ENCODE data around the gene OR2A14.
"Not testable (repeated sequence)": the region's sequence is repeated elsewhere in the genome, so short reads cannot be mapped to it uniquely, and the experiment has no call there.

The OR2A14 gene

GRCh38 chr7:144110272-144110671 is 12.7 kb upstream of the OR2A14 start:
- no peaks in the 10 kb centered on the region for H3K27me3 ChIP-seq
- TF ChIP-seq CTCF (IDR thresholded peaks at IDR 0.05): no peak
- H3K9me3 ChIP-seq: no peaks in the 10 kb centered on the region

GRCh38 chr7:144113651-144114050 is 9.3 kb upstream of the OR2A14 start:
- Histone ChIP-seq H3K4me3 (no peak overlapping the region), H3K27me3 (no peaks in the 10 kb centered on the region), H3K27ac (no peak overlapping the region), H3K4me1 (no peaks in the 10 kb centered on the region), H3K9me3 (no peaks in the 10 kb centered on the region), H3K36me3 (no peaks in the 10 kb centered on the region)
- no peak for DNase-seq
- intact Hi-C loops (cut with DNase I; ENCODE audit: low total_unique reads): no loop called here
- TF ChIP-seq CTCF (IDR thresholded peaks at IDR 0.05): no peak

More at GRCh38 chr7:144110272-144110671, 12.7 kb upstream of the OR2A14 start:
- no peaks in the 10 kb centered on the region for H3K36me3 ChIP-seq
- DNase-seq: no peak
- H3K4me3 ChIP-seq: no peak overlapping the region
- intact Hi-C loops (cut with DNase I; ENCODE audit: low total_unique reads): no loop called here
- H3K27ac ChIP-seq: no peak overlapping the region
- no peaks in the 10 kb centered on the region for H3K4me1 ChIP-seq

GRCh38 chr7:144118341-144118740 is 4.6 kb upstream of the OR2A14 start:
- intact Hi-C loops (cut with DNase I; ENCODE audit: low total_unique reads): no loop called here
- no peak for DNase-seq
- Histone ChIP-seq H3K27ac (no peak overlapping the region), H3K4me1 (no peaks in the 10 kb centered on the region), H3K36me3 (no peaks in the 10 kb centered on the region), H3K4me3 (no peak overlapping the region), H3K27me3 (no peaks in the 10 kb centered on the region), H3K9me3 (no peaks in the 10 kb centered on the region)
- no peak for TF ChIP-seq CTCF (IDR thresholded peaks at IDR 0.05)

- intact Hi-C loops (cut with DNase I; ENCODE audit: low total_unique reads): no loop called here
Observed at GRCh38 chr7:144127714-144128334, 4.8 kb downstream of the OR2A14 start.

GRCh38 chr7:144129601-144130000 is 6.6 kb downstream of the OR2A14 start:
- intact Hi-C loops (cut with DNase I; ENCODE audit: low total_unique reads): not testable (repeated sequence)

More at GRCh38 chr7:144127714-144128334, 4.8 kb downstream of the OR2A14 start:
- Histone ChIP-seq H3K4me3 (no peak overlapping the region), H3K4me1 (no peaks in the 10 kb centered on the region), H3K36me3 (no peaks in the 10 kb centered on the region), H3K27ac (no peak overlapping the region), H3K27me3 (no peaks in the 10 kb centered on the region), H3K9me3 (no peaks in the 10 kb centered on the region)
- DNase-seq: peak; percentile 87
- TF ChIP-seq CTCF (IDR thresholded peaks at IDR 0.05): peak; percentile 61 to 63

GRCh38 chr7:144130730-144131129 is 7.8 kb downstream of the OR2A14 start:
- TF ChIP-seq CTCF (IDR thresholded peaks at IDR 0.05): no peak
- H3K4me1 ChIP-seq: no peaks in the 10 kb centered on the region
- no peak overlapping the region for H3K27ac ChIP-seq
- H3K9me3 ChIP-seq: no peaks in the 10 kb centered on the region
- H3K4me3 ChIP-seq: no peak overlapping the region
- intact Hi-C loops (cut with DNase I; ENCODE audit: low total_unique reads): loop anchor here (10.0 kb wide), 1 partner anchor 1986 kb away; no protein-coding TSS in a partner anchor
- no peaks in the 10 kb centered on the region for H3K27me3 ChIP-seq
- no peak for DNase-seq
- H3K36me3 ChIP-seq: no peaks in the 10 kb centered on the region

More at GRCh38 chr7:144129601-144130000, 6.6 kb downstream of the OR2A14 start:
- H3K27ac ChIP-seq, H3K36me3 ChIP-seq, H3K27me3 ChIP-seq, H3K4me1 ChIP-seq, H3K4me3 ChIP-seq, H3K9me3 ChIP-seq, DNase-seq: not testable (repeated sequence)

Measured in tibial artery (tissue), 4 donors.